Caco-2 (cell line): ENCODE data around the gene ZBTB7A. TPM values are rescaled to one million over a fixed set of nuclear protein-coding genes. Genes with fewer than 3 reads are reported as not detected.
A peak's percentile ranks its signal among the peaks of the same experiment; 100 is the strongest.

Experiments used
- BruUV-seq: library from RNA; stranded (reverse); fragments of 400-500 nt; replicated peaks from 2 replicates; lab custom pipeline; 2021; lab: Mats Ljungman, UMichigan
- CTCF ChIA-PET: fragments of 300-600 bp; sonication (Branson Sonifier 250); formaldehyde crosslinking; loops from one replicate; lab custom pipeline; 2022; ENCODE audit warnings: antibody characterized with exemption; lab: Charles Lee
- POLR2A ChIA-PET: fragments of 300-600 bp; sonication (Branson Sonifier 250); formaldehyde crosslinking; loops from one replicate; lab custom pipeline; 2022; ENCODE audit warnings: antibody characterized with exemption; lab: Charles Lee
- DNase-seq, 2 experiments: peaks; one replicate each; pipeline versions ENCODE4 v3.0.0 to v3.0.0-alpha.2; 2020 to 2022
- H3K27me3 ChIP-seq: replicated peaks from 2 replicates; pipeline ENCODE4 v1.6.0; 2011; ENCODE audit warnings: low read length; ENCODE audit not compliant: control insufficient read depth, insufficient read depth
- H3K36me3 ChIP-seq: 2 replicates; pipeline ENCODE4 v1.5.1; 2011; ENCODE audit warnings: low read length; ENCODE audit not compliant: control insufficient read depth, insufficient read depth
- H3K4me1 ChIP-seq: fragments of 250-450 bp; sonication (Bioruptor Pico); 2 replicates; pipeline ENCODE4 v1.5.1; 2020; ENCODE audit warnings: mild to moderate bottlenecking
- H3K4me3 ChIP-seq: 2 replicates; pipeline ENCODE4 v1.5.1; 2011; ENCODE audit warnings: low read depth, mild to moderate bottlenecking, control low read depth, low read length
- H3K9me3 ChIP-seq: fragments of 250-450 bp; sonication (Bioruptor Pico); 2 replicates; pipeline ENCODE4 v1.5.1; 2020; ENCODE audit warnings: mild to moderate bottlenecking, moderate library complexity
- H3K27ac Mint-ChIP-seq: one replicate; pipeline ENCODE4 v1.8.0; 2022; ENCODE audit warnings: mixed read lengths; ENCODE audit not compliant: unreplicated experiment
- H3K27me3 Mint-ChIP-seq: one replicate; pipeline ENCODE4 v1.8.0; 2022; ENCODE audit warnings: mixed read lengths; ENCODE audit not compliant: insufficient read depth, unreplicated experiment
- H3K36me3 Mint-ChIP-seq: one replicate; pipeline ENCODE4 v1.8.0; 2022; ENCODE audit warnings: mild to moderate bottlenecking, mixed read lengths; ENCODE audit not compliant: insufficient read depth, unreplicated experiment
- H3K4me1 Mint-ChIP-seq: one replicate; pipeline ENCODE4 v1.8.0; 2022; ENCODE audit warnings: low read depth, mixed read lengths; ENCODE audit not compliant: unreplicated experiment
- H3K4me3 Mint-ChIP-seq: one replicate; pipeline ENCODE4 v1.8.0; 2022; ENCODE audit warnings: mild to moderate bottlenecking, moderate library complexity, mixed read lengths; ENCODE audit not compliant: unreplicated experiment
- H3K9me3 Mint-ChIP-seq: one replicate; pipeline ENCODE4 v1.8.0; 2022; ENCODE audit warnings: mixed read lengths; ENCODE audit not compliant: unreplicated experiment
- intact Hi-C: fragments of 100-400 bp; cut with micrococcal nuclease; formaldehyde crosslinking; loops from one replicate; pipeline ENCODE4 v1.10.0; 2022; ENCODE audit not compliant: unreplicated experiment
- total RNA-seq: library from RNA; stranded (reverse); gene quantifications from 2 replicates; pipeline ENCODE4 v1.2.3, GENCODE V29; 2022
- TF ChIP-seq, protein P1 (sequence below), 2 experiments: fragments of 200-600 bp in 1 of 2; IDR thresholded peaks; 1 replicate in 1 of 2; 2 replicates in 1 of 2; pipeline versions ENCODE4 v1.5.1 to v1.8.0; 2011 to 2022; ENCODE audit warnings: antibody characterized with exemption in 1 of 2, control low read depth in 1 of 2, inconsistent platforms in 1 of 2, low read depth in 1 of 2, low read length in 1 of 2, mild to moderate bottlenecking in 1 of 2, moderate library complexity in 1 of 2; ENCODE audit not compliant: insufficient read depth in 1 of 2, severe bottlenecking in 1 of 2, unreplicated experiment in 1 of 2

The ZBTB7A gene
- total RNA-seq, 1 experiment from 2014 or later, result 11.9 TPM

GRCh38 chr19:4069331-4069959 is 2.7 kb upstream of the ZBTB7A start:
- Mint-ChIP-seq H3K27me3 (no peaks in the 10 kb centered on the region), H3K4me3 (no peak overlapping the region), H3K27ac (no peak overlapping the region), H3K9me3 (no peaks in the 10 kb centered on the region), H3K36me3 (no peaks in the 10 kb centered on the region), H3K4me1 (no peaks in the 10 kb centered on the region)
- BruUV-seq, result no TSS peak
- no peaks in the 10 kb centered on the region for H3K9me3 ChIP-seq
- CTCF ChIA-PET, result no interaction called here
- no peaks in the 10 kb centered on the region for H3K4me1 ChIP-seq
- no peak overlapping the region for H3K4me3 ChIP-seq
- intact Hi-C loops, result loop anchor here (5.0 to 10.0 kb wide), 3 partner anchors 53 to 85 kb away; partner anchors contain the start of genes EEF2, MAP2K2 and PIAS4
- no peak for DNase-seq
- TF ChIP-seq, protein P1, sequence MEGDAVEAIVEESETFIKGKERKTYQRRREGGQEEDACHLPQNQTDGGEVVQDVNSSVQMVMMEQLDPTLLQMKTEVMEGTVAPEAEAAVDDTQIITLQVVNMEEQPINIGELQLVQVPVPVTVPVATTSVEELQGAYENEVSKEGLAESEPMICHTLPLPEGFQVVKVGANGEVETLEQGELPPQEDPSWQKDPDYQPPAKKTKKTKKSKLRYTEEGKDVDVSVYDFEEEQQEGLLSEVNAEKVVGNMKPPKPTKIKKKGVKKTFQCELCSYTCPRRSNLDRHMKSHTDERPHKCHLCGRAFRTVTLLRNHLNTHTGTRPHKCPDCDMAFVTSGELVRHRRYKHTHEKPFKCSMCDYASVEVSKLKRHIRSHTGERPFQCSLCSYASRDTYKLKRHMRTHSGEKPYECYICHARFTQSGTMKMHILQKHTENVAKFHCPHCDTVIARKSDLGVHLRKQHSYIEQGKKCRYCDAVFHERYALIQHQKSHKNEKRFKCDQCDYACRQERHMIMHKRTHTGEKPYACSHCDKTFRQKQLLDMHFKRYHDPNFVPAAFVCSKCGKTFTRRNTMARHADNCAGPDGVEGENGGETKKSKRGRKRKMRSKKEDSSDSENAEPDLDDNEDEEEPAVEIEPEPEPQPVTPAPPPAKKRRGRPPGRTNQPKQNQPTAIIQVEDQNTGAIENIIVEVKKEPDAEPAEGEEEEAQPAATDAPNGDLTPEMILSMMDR (IDR thresholded peaks at IDR 0.05; ENCODE audit: insufficient read depth in 1 of 2, low read depth in 1 of 2, low read length in 1 of 2, severe bottlenecking in 1 of 2, unreplicated experiment in 1 of 2), result no peak
- H3K36me3 ChIP-seq, result no peaks in the 10 kb centered on the region
- POLR2A ChIA-PET, result no interaction called here
- H3K27me3 ChIP-seq, result no peaks in the 10 kb centered on the region

GRCh38 chr19:4068047-4068966 is 1.6 kb upstream of the ZBTB7A start:
- Histone ChIP-seq H3K27me3 (no peaks in the 10 kb centered on the region), H3K36me3 (no peaks in the 10 kb centered on the region; the same call in 1 of the 2 replicates), H3K9me3 (no peaks in the 10 kb centered on the region), H3K4me3 (peak overlapping the region; percentile 91), H3K4me1 (peaks cover 9% of the 10 kb centered on the region)
- BruUV-seq, result no TSS peak
- no peaks in the 10 kb centered on the region for H3K27me3 Mint-ChIP-seq
- DNase-seq, result no peak
- CTCF ChIA-PET, result no interaction called here
- H3K4me3 Mint-ChIP-seq, result peak overlapping the region; percentile 76
- H3K9me3 Mint-ChIP-seq, result no peaks in the 10 kb centered on the region
- H3K36me3 Mint-ChIP-seq, result peaks cover 6% of the 10 kb centered on the region
- no peaks in the 10 kb centered on the region for H3K4me1 Mint-ChIP-seq
- POLR2A ChIA-PET, result no interaction called here
- TF ChIP-seq, protein P1 (IDR thresholded peaks at IDR 0.05; ENCODE audit: insufficient read depth in 1 of 2, low read depth in 1 of 2, low read length in 1 of 2, severe bottlenecking in 1 of 2, unreplicated experiment in 1 of 2), result no peak
- no peak overlapping the region for H3K27ac Mint-ChIP-seq
- intact Hi-C loops, result loop anchor here (5.0 to 10.0 kb wide), 3 partner anchors 54 to 84 kb away; partner anchors contain the start of genes EEF2, MAP2K2 and PIAS4

DNA sequence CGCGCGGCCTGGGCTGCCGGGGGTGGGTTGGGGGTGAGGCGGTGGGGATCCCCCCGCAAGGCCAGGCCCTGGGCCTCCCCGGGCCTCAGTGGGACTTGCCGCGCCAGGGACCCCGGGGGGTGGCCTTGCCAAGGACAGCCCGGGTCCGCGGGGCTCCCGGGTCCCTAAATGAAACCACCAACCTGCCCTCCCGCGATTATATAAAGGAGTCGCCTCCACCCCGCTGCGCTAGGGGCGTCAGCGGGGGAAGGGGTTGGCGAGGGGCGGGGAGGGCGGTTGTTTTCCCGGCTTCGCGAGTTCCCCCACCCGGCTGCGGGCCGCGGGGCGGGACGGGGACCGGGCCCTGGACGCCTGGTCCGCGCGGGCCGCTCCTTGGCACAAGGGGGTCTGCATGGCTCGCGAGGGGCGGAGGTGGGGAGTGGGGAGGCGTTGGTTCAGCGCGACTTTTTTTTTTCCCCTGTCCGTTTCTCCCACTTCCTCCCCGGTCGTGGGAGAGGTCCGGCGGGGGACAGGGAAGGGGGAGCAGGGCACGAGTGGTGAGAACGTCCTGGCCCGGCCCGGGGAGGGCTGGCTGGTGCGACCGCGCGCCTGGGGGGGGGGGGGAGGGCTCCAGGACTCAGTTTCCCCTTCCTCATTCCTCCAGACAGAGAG is 822 bp upstream of the ZBTB7A start:
- H3K36me3 Mint-ChIP-seq, result peaks cover 6% of the 10 kb centered on the region
- H3K9me3 Mint-ChIP-seq, result no peaks in the 10 kb centered on the region
- Histone ChIP-seq H3K4me3 (peak overlapping the region; percentile 91), H3K36me3 (no peaks in the 10 kb centered on the region; the same call in 1 of the 2 replicates), H3K9me3 (no peaks in the 10 kb centered on the region), H3K27me3 (no peaks in the 10 kb centered on the region), H3K4me1 (peaks cover 17% of the 10 kb centered on the region)
- no peaks in the 10 kb centered on the region for H3K4me1 Mint-ChIP-seq
- BruUV-seq, result no TSS peak
- ChIA-PET POLR2A (no interaction called here), CTCF (interaction anchor here (0.6 kb wide), 1 partner anchor 742 kb away, joined by 3 read pairs; no protein-coding TSS in a partner anchor)
- TF ChIP-seq, protein P1 (IDR thresholded peaks at IDR 0.05; ENCODE audit: insufficient read depth in 1 of 2, low read depth in 1 of 2, low read length in 1 of 2, severe bottlenecking in 1 of 2, unreplicated experiment in 1 of 2), result no peak
- DNase-seq, result no peak
- H3K27me3 Mint-ChIP-seq, result no peaks in the 10 kb centered on the region
- H3K27ac Mint-ChIP-seq, result no peak overlapping the region
- intact Hi-C loops, result loop anchor here (5.0 to 10.0 kb wide), 3 partner anchors 55 to 83 kb away; partner anchors contain the start of genes EEF2, MAP2K2 and PIAS4
- peak overlapping the region; percentile 76 for H3K4me3 Mint-ChIP-seq
